Right lobe of liver (tissue), 4 donors: Measurements from ENCODE around the gene GPC6.

Experiments
- POLR2A ChIP-seq: fragments of 450-650 bp; IDR thresholded peaks from one replicate; pipeline ENCODE4 v1.6.1; 2017; ENCODE audit warnings: antibody characterized with exemption, mild to moderate bottlenecking
- TF ChIP-seq, protein P1 (sequence below), 4 donors: fragments of 200-600 bp in 3 of 4; fragments of 450-650 bp in 1 of 4; IDR thresholded peaks; one replicate each; pipeline versions ENCODE4 v1.5.1 to v1.8.0; 2016 to 2022; ENCODE audit warnings: antibody characterized with exemption in 4 of 4, mild to moderate bottlenecking in 2 of 4
- donor health status: DM: no; HTN: no; CAD: no.
- donor health status: DM: no; HTN: no; CAD: no.
- donor health status: DM: no; HTN: yes; CAD: no.

DNA sequence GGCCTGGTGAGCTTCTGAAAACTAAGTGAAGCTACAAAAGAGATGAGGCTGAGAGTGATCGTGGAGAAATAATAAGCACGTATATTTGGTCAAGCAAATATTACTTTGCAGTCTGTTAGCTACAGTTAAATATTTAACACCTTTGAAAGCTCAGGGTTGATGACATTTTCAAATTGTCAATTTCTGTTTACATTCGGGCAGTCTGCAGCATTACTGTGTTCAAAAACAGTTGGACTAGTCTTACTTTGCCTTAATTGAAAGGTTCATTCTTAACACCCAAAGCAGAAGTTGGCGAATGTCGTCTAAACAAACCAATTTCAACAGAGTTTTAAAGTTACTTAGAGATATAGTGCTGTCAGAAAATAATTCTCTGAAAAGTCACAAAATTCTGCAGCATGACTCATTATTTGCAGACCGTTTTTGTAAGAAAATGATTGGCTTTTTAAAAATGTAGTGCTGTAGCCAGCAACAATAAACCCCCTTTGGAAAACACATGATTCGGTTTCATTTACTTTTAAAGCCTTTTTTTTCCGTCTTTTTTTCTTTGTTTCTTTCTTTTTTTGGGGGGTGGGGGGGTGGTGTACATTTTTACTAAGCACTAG is 549.0 kb downstream of the GPC6 start:
- TF ChIP-seq, protein P1, sequence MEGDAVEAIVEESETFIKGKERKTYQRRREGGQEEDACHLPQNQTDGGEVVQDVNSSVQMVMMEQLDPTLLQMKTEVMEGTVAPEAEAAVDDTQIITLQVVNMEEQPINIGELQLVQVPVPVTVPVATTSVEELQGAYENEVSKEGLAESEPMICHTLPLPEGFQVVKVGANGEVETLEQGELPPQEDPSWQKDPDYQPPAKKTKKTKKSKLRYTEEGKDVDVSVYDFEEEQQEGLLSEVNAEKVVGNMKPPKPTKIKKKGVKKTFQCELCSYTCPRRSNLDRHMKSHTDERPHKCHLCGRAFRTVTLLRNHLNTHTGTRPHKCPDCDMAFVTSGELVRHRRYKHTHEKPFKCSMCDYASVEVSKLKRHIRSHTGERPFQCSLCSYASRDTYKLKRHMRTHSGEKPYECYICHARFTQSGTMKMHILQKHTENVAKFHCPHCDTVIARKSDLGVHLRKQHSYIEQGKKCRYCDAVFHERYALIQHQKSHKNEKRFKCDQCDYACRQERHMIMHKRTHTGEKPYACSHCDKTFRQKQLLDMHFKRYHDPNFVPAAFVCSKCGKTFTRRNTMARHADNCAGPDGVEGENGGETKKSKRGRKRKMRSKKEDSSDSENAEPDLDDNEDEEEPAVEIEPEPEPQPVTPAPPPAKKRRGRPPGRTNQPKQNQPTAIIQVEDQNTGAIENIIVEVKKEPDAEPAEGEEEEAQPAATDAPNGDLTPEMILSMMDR (IDR thresholded peaks at IDR 0.05): no peak
- no peak for TF ChIP-seq POLR2A
